Endothelial cell of umbilical vein (primary cell): ENCODE results near the gene SWSAP1. TPM values are rescaled to one million over a fixed set of nuclear protein-coding genes. Genes with fewer than 3 reads are reported as not detected.

Source experiments
- BruUV-seq: library from RNA; stranded (reverse); fragments of 400-500 nt; replicated peaks from 2 replicates; lab custom pipeline; 2021; lab: Mats Ljungman, UMichigan
- CTCF ChIA-PET: fragments of 300-600, 350-600 bp; sonication (Branson Sonifier 250); formaldehyde crosslinking; loops from one replicate; lab custom pipeline; 2021; ENCODE audit warnings: antibody characterized with exemption, inconsistent platforms; lab: Charles Lee
- POLR2A ChIA-PET: fragments of 300-600, 350-600 bp; sonication (Branson Sonifier 250); formaldehyde crosslinking; loops from one replicate; lab custom pipeline; 2021; ENCODE audit warnings: antibody characterized with exemption, inconsistent platforms; lab: Charles Lee
- DNase-seq: peaks from one replicate; pipeline ENCODE4 v3.0.0-alpha.2; 2011; ENCODE audit warnings: low read depth, low spot score
- FAIRE-seq: peaks from 2 replicates; lab custom pipeline; 2011; peaks lifted over from hg19 to GRCh38; lab: Jason Lieb, UNC
- H2AFZ ChIP-seq: 2 replicates; pipeline ENCODE4 v1.6.0; 2012; ENCODE audit warnings: low read depth, low read length, control low read depth, inconsistent platforms
- H3K27ac ChIP-seq: 2 replicates; pipeline ENCODE4 v1.5.1; 2011; ENCODE audit warnings: low read depth, mild to moderate bottlenecking, control low read depth, low read length, moderate library complexity; ENCODE audit not compliant: insufficient read depth
- H3K27me3 ChIP-seq, 2 experiments: 2 replicates each; pipeline versions ENCODE4 v1.6.0 to v1.6.1; 2011; ENCODE audit warnings: low read length in 2 of 2, mixed read lengths in 1 of 2; ENCODE audit not compliant: control insufficient read depth in 2 of 2, insufficient read depth in 2 of 2
- H3K36me3 ChIP-seq, 2 experiments: 2 replicates in 1 of 2; 3 replicates in 1 of 2; pipeline ENCODE4 v1.5.1; 2011; ENCODE audit warnings: low read length in 2 of 2, mild to moderate bottlenecking in 1 of 2, moderate library complexity in 1 of 2; ENCODE audit not compliant: control insufficient read depth in 2 of 2, insufficient read depth in 2 of 2; ENCODE audit errors: extremely low read depth in 1 of 2
- H3K4me1 ChIP-seq: 3 replicates; pipeline ENCODE4 v1.5.1; 2011; ENCODE audit warnings: mild to moderate bottlenecking, low read length; ENCODE audit not compliant: control insufficient read depth, insufficient read depth; ENCODE audit errors: extremely low read depth
- H3K4me2 ChIP-seq: 2 replicates; pipeline ENCODE4 v1.6.1; 2011; ENCODE audit warnings: low read length, control low read depth, mixed read lengths; ENCODE audit not compliant: insufficient read depth
- H3K4me3 ChIP-seq, 3 experiments: fragments of 200-600 bp in 1 of 3; sonication (generic), shearing (Covaris generic) in 1 of 3; replicated peaks in 1 of 3; 2 replicates each; pipeline ENCODE4 v1.5.1; 2011 to 2016; ENCODE audit warnings: control low read depth in 3 of 3, low read length in 3 of 3, mild to moderate bottlenecking in 2 of 3, inconsistent platforms in 1 of 3, low read depth in 1 of 3, moderate library complexity in 1 of 3; ENCODE audit not compliant: insufficient read depth in 1 of 3
- H3K79me2 ChIP-seq: 2 replicates; pipeline ENCODE4 v1.6.0; 2012; ENCODE audit warnings: low read length, inconsistent platforms; ENCODE audit not compliant: control insufficient read depth, insufficient read depth
- H3K9ac ChIP-seq: replicated peaks from 2 replicates; pipeline ENCODE3; 2011; ENCODE audit warnings: low read length, control low read depth; ENCODE audit not compliant: insufficient read depth; ENCODE audit errors: extremely low read depth
- H3K9me1 ChIP-seq: replicated peaks from 3 replicates; pipeline ENCODE4 v1.6.0; 2011; ENCODE audit warnings: mild to moderate bottlenecking, low read length; ENCODE audit not compliant: control insufficient read depth, insufficient read depth; ENCODE audit errors: extremely low read depth
- H3K9me3 ChIP-seq: replicated peaks from 2 replicates; pipeline ENCODE4 v1.5.1; 2012; ENCODE audit warnings: low read length, inconsistent platforms; ENCODE audit not compliant: control insufficient read depth, insufficient read depth
- H4K20me1 ChIP-seq: replicated peaks from 2 replicates; pipeline ENCODE3; 2011; ENCODE audit warnings: mild to moderate bottlenecking, low read length; ENCODE audit not compliant: control insufficient read depth, insufficient read depth; ENCODE audit errors: extremely low read depth
- EZH2 ChIP-seq: IDR thresholded peaks from 2 replicates; pipeline ENCODE4 v1.6.1; 2012; ENCODE audit warnings: borderline replicate concordance, low read depth, mild to moderate bottlenecking, moderate library complexity, low read length, inconsistent platforms; ENCODE audit not compliant: severe bottlenecking
- FOS ChIP-seq: IDR thresholded peaks from 2 replicates; pipeline ENCODE4 v1.6.1; 2011; ENCODE audit warnings: mild to moderate bottlenecking, low read length, moderate library complexity, borderline replicate concordance; ENCODE audit not compliant: insufficient read depth
- GATA2 ChIP-seq: IDR thresholded peaks from 2 replicates; pipeline ENCODE4 v1.7.0; 2011; ENCODE audit warnings: low read depth, mild to moderate bottlenecking, moderate library complexity, mixed read lengths, low read length; ENCODE audit not compliant: insufficient read length, insufficient read depth
- JUN ChIP-seq: IDR thresholded peaks from 2 replicates; pipeline ENCODE4 v1.6.1; 2011; ENCODE audit warnings: borderline replicate concordance, low read depth; ENCODE audit not compliant: insufficient read length, insufficient read depth
- MYC ChIP-seq: IDR thresholded peaks from one replicate; pipeline ENCODE4 v1.6.1; 2011; ENCODE audit warnings: mild to moderate bottlenecking, low read depth, low read length
- POLR2A ChIP-seq: IDR thresholded peaks from 2 replicates; pipeline ENCODE4 v1.6.1; 2012; ENCODE audit warnings: low read depth, mild to moderate bottlenecking, control low read depth, low read length
- POLR2AphosphoS5 ChIP-seq: IDR thresholded peaks from 2 replicates; pipeline ENCODE4 v1.6.1; 2012; ENCODE audit warnings: low read depth, mild to moderate bottlenecking, control low read depth, low read length, moderate library complexity; ENCODE audit not compliant: insufficient read depth
- dilution Hi-C: fragments of 300-500 bp; cut with MboI; formaldehyde crosslinking; loops from one replicate; pipeline ENCODE4 v1.15.0; 2019; ENCODE audit warnings: low sequenced_read_pairs; ENCODE audit not compliant: extremely low pct_ligation_motif_present
- intact Hi-C: fragments of 100-400 bp; cut with micrococcal nuclease; formaldehyde crosslinking; loops from one replicate; pipeline ENCODE4 v1.10.0; 2022
- polyA plus RNA-seq, 4 experiments: library from polyadenylated mRNA; depleted of rRNA in 3 of 4; stranded (reverse) in 3 of 4; unstranded in 1 of 4; fragments of >200 nt; gene quantifications; 2 replicates each; pipeline versions ENCODE4 v1.2.1 to v1.2.3, GENCODE V29; 2011 to 2012; ENCODE audit warnings: missing spikeins in 1 of 4
- total RNA-seq: library from RNA; stranded (reverse); gene quantifications from 2 replicates; pipeline ENCODE4 v1.2.3, GENCODE V29; 2021
- TF ChIP-seq, protein P1 (sequence below), 2 donors: IDR thresholded peaks; 1 replicate in 1 of 2; 2 replicates in 1 of 2; pipeline ENCODE4 v1.5.1; 2011; ENCODE audit warnings: low read length in 2 of 2, mild to moderate bottlenecking in 2 of 2, moderate library complexity in 2 of 2, control low read depth in 1 of 2, inconsistent platforms in 1 of 2, low read depth in 1 of 2; ENCODE audit not compliant: insufficient read depth in 1 of 2; ENCODE audit errors: extremely low read depth in 1 of 2
- TF ChIP-seq, protein P2 (sequence below): IDR thresholded peaks from 2 replicates; pipeline ENCODE4 v1.6.1; 2011; ENCODE audit not compliant: insufficient read depth, insufficient read length

Gene SWSAP1
- total and polyA plus RNA-seq, 2 donors (not counting 3 experiments of a cell fraction or from before 2014, with no cell fraction given), result 3.7 to 4.4 TPM

DNA sequence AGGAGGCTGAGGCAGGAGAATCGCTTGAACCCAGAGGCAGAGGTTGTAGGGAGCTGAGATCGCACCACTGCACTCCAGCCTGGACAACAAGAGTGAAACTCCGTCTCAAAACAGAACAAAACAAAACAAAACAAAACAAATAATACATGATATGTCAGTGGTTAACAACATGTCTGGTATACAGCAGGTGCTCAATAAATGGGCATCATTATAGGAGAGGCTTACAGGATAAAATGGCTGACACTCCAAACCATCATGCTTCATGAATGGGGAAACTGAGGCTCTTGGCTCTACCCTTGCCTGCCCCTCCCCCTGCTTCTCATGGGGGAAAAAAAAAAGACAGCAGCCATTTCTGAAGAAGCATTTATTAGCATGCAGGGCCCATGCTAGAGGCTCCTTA is 32.0 kb upstream of the SWSAP1 start:
- DNase-seq (no peak), FAIRE-seq (no peak)
- ChIA-PET POLR2A (interaction anchor here (0.6 kb wide), 1 partner anchor 20 kb away, joined by 3 read pairs; no protein-coding TSS in a partner anchor), CTCF (no interaction called here)
- Histone ChIP-seq H3K79me2 (no peaks in the 10 kb centered on the region), H3K27ac (no peak overlapping the region), H3K4me1 (peaks cover 31% of the 10 kb centered on the region), H4K20me1 (no peaks in the 10 kb centered on the region), H3K4me2 (no peak overlapping the region), H3K36me3 (peaks cover 0 to 3% of the 10 kb centered on the region in 2 experiments), H3K27me3 (no peaks in the 10 kb centered on the region), H3K4me3 (no peak overlapping the region), H3K9ac (no peak overlapping the region), H2AFZ (no peak overlapping the region), H3K9me3 (no peaks in the 10 kb centered on the region), H3K9me1 (no peaks in the 10 kb centered on the region)
- TF ChIP-seq, protein P1, sequence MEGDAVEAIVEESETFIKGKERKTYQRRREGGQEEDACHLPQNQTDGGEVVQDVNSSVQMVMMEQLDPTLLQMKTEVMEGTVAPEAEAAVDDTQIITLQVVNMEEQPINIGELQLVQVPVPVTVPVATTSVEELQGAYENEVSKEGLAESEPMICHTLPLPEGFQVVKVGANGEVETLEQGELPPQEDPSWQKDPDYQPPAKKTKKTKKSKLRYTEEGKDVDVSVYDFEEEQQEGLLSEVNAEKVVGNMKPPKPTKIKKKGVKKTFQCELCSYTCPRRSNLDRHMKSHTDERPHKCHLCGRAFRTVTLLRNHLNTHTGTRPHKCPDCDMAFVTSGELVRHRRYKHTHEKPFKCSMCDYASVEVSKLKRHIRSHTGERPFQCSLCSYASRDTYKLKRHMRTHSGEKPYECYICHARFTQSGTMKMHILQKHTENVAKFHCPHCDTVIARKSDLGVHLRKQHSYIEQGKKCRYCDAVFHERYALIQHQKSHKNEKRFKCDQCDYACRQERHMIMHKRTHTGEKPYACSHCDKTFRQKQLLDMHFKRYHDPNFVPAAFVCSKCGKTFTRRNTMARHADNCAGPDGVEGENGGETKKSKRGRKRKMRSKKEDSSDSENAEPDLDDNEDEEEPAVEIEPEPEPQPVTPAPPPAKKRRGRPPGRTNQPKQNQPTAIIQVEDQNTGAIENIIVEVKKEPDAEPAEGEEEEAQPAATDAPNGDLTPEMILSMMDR (IDR thresholded peaks at IDR 0.05; ENCODE audit: extremely low read depth in 1 of 2, insufficient read depth in 1 of 2, low read depth in 1 of 2, low read length in 2 of 2), result no peak
- TF ChIP-seq FOS, result no peak
- dilution Hi-C loops (no loop called here), intact Hi-C loops (no loop called here)
- BruUV-seq, result no TSS peak

DNA sequence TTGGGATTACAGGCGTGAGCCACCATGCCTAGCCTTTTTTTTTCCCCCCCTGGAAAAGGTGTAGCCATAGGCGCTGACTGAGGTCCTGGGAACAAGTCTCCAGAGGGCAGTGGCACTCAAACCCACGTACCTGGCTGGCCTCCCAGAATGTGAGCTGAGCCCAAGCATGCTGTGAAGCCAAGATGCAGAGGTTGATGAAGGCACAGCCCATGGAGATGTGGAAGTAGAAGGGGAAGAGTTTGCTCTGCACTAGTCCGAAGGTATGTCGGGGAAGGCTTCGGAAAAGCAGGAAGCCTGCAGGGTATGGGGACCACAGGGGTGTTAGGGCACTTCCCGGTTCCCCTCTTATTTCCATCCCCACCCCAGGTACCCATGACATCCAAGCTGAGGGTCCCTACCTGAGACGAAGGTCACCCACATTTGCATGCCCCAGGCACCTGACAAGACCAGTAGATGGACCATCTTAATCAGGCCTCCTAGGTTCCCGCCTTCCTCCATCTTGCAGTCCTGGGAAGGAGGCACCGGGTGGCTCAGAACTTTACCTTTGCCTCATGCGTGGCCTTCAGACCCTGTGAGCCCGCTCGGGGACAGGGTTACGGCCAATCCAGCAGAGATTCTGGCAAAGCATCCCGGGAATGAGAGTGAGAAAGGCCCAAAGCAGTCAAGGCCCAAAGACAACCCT is 29.2 kb upstream of the SWSAP1 start:
- no peak overlapping the region for H2AFZ ChIP-seq
- H3K4me2 ChIP-seq, result peak overlapping the region; percentile 57
- no peaks in the 10 kb centered on the region for H3K79me2 ChIP-seq
- intact Hi-C loops (loop anchor here (2.0 kb wide), 1 partner anchor 76 kb away; no protein-coding TSS in a partner anchor), dilution Hi-C loops (no loop called here)
- no peaks in the 10 kb centered on the region for H4K20me1 ChIP-seq
- H3K9ac ChIP-seq, result no peak overlapping the region
- peaks cover 0 to 3% of the 10 kb centered on the region in 2 experiments for H3K36me3 ChIP-seq
- ChIA-PET POLR2A (interaction anchor here (0.7 to 1.1 kb wide), 2 partner anchors 30 to 1502 kb away, joined by 4 to 10 read pairs; partner anchors contain the start of gene SWSAP1), CTCF (interaction anchor here (0.6 to 2.1 kb wide), 9 partner anchors 8 to 137 kb away, joined by 3 to 14 read pairs (median 5); partner anchors contain the start of genes EPOR, ODAD3, PRKCSH and SWSAP1)
- no peak overlapping the region for H3K27ac ChIP-seq
- no TSS peak for BruUV-seq
- no peaks in the 10 kb centered on the region for H3K9me1 ChIP-seq
- FAIRE-seq (peak; percentile 44), DNase-seq (peak; percentile 21)
- no peaks in the 10 kb centered on the region for H3K9me3 ChIP-seq
- peak overlapping the region; percentile 18 to 93 (median 72) for H3K4me3 ChIP-seq
- no peak for TF ChIP-seq POLR2AphosphoS5
- no peak for TF ChIP-seq GATA2
- TF ChIP-seq POLR2A, result no peak
- TF ChIP-seq, protein P1 (IDR thresholded peaks at IDR 0.05; ENCODE audit: extremely low read depth in 1 of 2, insufficient read depth in 1 of 2, low read depth in 1 of 2, low read length in 2 of 2), result no peak
- no peak for TF ChIP-seq MYC
- TF ChIP-seq, protein P2, sequence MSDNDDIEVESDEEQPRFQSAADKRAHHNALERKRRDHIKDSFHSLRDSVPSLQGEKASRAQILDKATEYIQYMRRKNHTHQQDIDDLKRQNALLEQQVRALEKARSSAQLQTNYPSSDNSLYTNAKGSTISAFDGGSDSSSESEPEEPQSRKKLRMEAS, result no peak
- no peak for TF ChIP-seq EZH2
- no peak for TF ChIP-seq FOS
- TF ChIP-seq JUN, result no peak
- peaks cover 21% of the 10 kb centered on the region for H3K4me1 ChIP-seq
- H3K27me3 ChIP-seq, result no peaks in the 10 kb centered on the region
